GM23338 (cell line): ENCODE results near the gene COL5A2. TPM values are rescaled to one million over a fixed set of nuclear protein-coding genes. Genes with fewer than 3 reads are reported as not detected.
A peak's percentile ranks its signal among the peaks of the same experiment; 100 is the strongest.

Experiments used
- ATAC-seq: fragments of 200-7000 bp; cut with Tn5 transposase; 3 replicates; pipeline ENCODE4 v1.9.1; 2020
- DNase-seq: peaks from one replicate; pipeline ENCODE4 v3.0.0-alpha.2; 2015; ENCODE audit warnings: low spot score
- H2AFZ ChIP-seq: fragments of 200-600 bp; sonication (generic); 2 replicates; pipeline ENCODE4 v1.8.0; 2016; ENCODE audit warnings: antibody characterized with exemption, mild to moderate bottlenecking, moderate library complexity
- H3F3A ChIP-seq: fragments of 200-600 bp; sonication (generic); replicated peaks from 2 replicates; pipeline ENCODE4 v1.8.0; 2017; ENCODE audit warnings: antibody characterized with exemption, mixed run types, low read depth
- H3K27ac ChIP-seq: fragments of 200-600 bp; sonication (generic); 2 replicates; pipeline ENCODE4 v1.6.1; 2016; ENCODE audit warnings: low read depth
- H3K27me3 ChIP-seq: fragments of 200-600 bp; sonication (generic); 2 replicates; pipeline ENCODE4 v1.8.0; 2016; ENCODE audit warnings: mild to moderate bottlenecking, mixed run types, moderate library complexity; ENCODE audit not compliant: insufficient read depth
- H3K36me3 ChIP-seq: fragments of 200-600 bp; sonication (generic); 2 replicates; pipeline ENCODE4 v1.8.0; 2016; ENCODE audit warnings: mild to moderate bottlenecking; ENCODE audit not compliant: insufficient read depth
- H3K4me1 ChIP-seq: fragments of 200-600 bp; sonication (generic); 2 replicates; pipeline ENCODE4 v1.8.0; 2016; ENCODE audit warnings: mild to moderate bottlenecking, moderate library complexity; ENCODE audit not compliant: insufficient read depth
- H3K4me2 ChIP-seq: fragments of 200-600 bp; sonication (generic); 2 replicates; pipeline ENCODE4 v1.7.1; 2017; ENCODE audit warnings: mixed run types
- H3K4me3 ChIP-seq: fragments of 200-600 bp; sonication (generic); 2 replicates; pipeline ENCODE4 v1.6.1; 2016; ENCODE audit warnings: mixed run types
- H3K79me2 ChIP-seq: fragments of 200-600 bp; sonication (generic); replicated peaks from 2 replicates; pipeline ENCODE4 v1.8.0; 2017; ENCODE audit warnings: mild to moderate bottlenecking; ENCODE audit not compliant: insufficient read depth
- H3K9me2 ChIP-seq: fragments of 200-600 bp; sonication (generic); 2 replicates; pipeline ENCODE4 v1.8.0; 2017; ENCODE audit not compliant: insufficient read depth
- H4K20me1 ChIP-seq: fragments of 200-600 bp; sonication (generic); replicated peaks from 2 replicates; pipeline ENCODE4 v1.8.0; 2017; ENCODE audit warnings: mild to moderate bottlenecking; ENCODE audit not compliant: insufficient read depth
- H3K27ac Mint-ChIP-seq: 2 replicates; pipeline ENCODE4 v1.8.0; 2020; ENCODE audit warnings: inconsistent platforms, mild to moderate bottlenecking, moderate library complexity, mixed read lengths
- H3K27me3 Mint-ChIP-seq: 3 replicates; pipeline ENCODE4 v1.8.0; 2022; ENCODE audit warnings: low read depth, mild to moderate bottlenecking, moderate library complexity, mixed read lengths, inconsistent platforms; ENCODE audit not compliant: insufficient read depth, poor library complexity
- H3K36me3 Mint-ChIP-seq: 3 replicates; pipeline ENCODE4 v1.8.0; 2021; ENCODE audit warnings: low read depth, mild to moderate bottlenecking, inconsistent platforms, moderate library complexity, mixed read lengths
- H3K4me1 Mint-ChIP-seq: 3 replicates; pipeline ENCODE4 v1.8.0; 2020; ENCODE audit warnings: mild to moderate bottlenecking, inconsistent platforms, mixed read lengths
- H3K4me3 Mint-ChIP-seq: 3 replicates; pipeline ENCODE4 v1.8.0; 2021; ENCODE audit warnings: moderate library complexity, mild to moderate bottlenecking, inconsistent platforms, mixed read lengths
- H3K9me3 Mint-ChIP-seq: 3 replicates; pipeline ENCODE4 v1.8.0; 2020; ENCODE audit warnings: moderate library complexity, mild to moderate bottlenecking, inconsistent platforms, mixed read lengths
- CREB1 ChIP-seq: fragments of 250-450 bp; sonication (Bioruptor Pico); IDR thresholded peaks from 2 replicates; pipeline ENCODE4 v1.5.0; 2020; ENCODE audit warnings: low read depth, mild to moderate bottlenecking, moderate library complexity
- ETS1 ChIP-seq: IDR thresholded peaks from 2 replicates; pipeline ENCODE4 v1.6.1; 2016; ENCODE audit warnings: antibody characterized with exemption
- EZH2phosphoT487 ChIP-seq: fragments of 200-600 bp; sonication (generic); IDR thresholded peaks from one replicate; pipeline ENCODE4 v1.8.1; 2018; ENCODE audit warnings: antibody characterized with exemption; ENCODE audit not compliant: unreplicated experiment
- ZNF331 ChIP-seq: fragments of 250-450 bp; sonication (Bioruptor Pico); IDR thresholded peaks from 2 replicates; pipeline ENCODE4 v1.5.0; 2020; ENCODE audit warnings: low read depth, mild to moderate bottlenecking, moderate library complexity
- polyA plus RNA-seq: library from polyadenylated mRNA; unstranded; fragments of >200 nt; fragmentation: Nextera tagmentation; extraction: Ambion mirVana; gene quantifications from 2 replicates; pipeline ENCODE4 v1.2.1, GENCODE V29; 2016
- total RNA-seq: library from RNA; depleted of rRNA; stranded (reverse); fragments of >200 nt; shearing (Covaris generic); gene quantifications from 2 replicates; pipeline ENCODE4 v1.2.3, GENCODE V29; 2014
- TF ChIP-seq, protein P1 (sequence below): fragments of 250-450 bp; sonication (Bioruptor Pico); IDR thresholded peaks from 2 replicates; pipeline ENCODE4 v1.5.0; 2020; ENCODE audit warnings: mild to moderate bottlenecking, moderate library complexity

The COL5A2 gene
- total and polyA plus RNA-seq, 2 experiments from 2014 or later = 6.7 to 19.7 TPM

DNA sequence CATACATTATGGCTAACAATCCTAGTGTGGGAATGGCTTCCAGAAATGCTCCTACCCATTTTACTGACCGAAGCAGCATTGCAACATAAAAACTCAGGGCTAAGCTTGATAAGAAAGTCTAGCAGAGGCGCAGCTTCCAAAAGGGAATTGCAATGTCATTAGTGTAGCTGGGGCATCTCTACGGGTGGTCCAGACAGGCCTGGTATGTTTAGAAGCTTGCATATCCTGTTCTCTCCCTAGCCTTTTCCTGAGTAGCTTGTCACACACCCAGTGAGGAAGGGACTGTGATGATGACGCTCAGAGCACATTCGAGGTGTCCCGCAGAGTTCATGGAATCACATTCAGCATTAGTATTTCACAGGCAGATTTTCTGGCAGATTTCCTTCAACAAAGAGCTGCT lies 38.0 kb upstream of the COL5A2 start:
- peaks cover 49% of the 10 kb centered on the region for H3K4me1 Mint-ChIP-seq
- Histone ChIP-seq H3K36me3 (no peaks in the 10 kb centered on the region), H4K20me1 (no peaks in the 10 kb centered on the region), H3F3A (no peaks in the 10 kb centered on the region), H3K4me3 (no peak overlapping the region), H3K27ac (peak overlapping the region; percentile 78), H3K79me2 (no peaks in the 10 kb centered on the region), H3K9me2 (no peaks in the 10 kb centered on the region), H2AFZ (no peak overlapping the region), H3K4me2 (peak overlapping the region; percentile 16; the same call in 1 of the 2 replicates), H3K27me3 (no peaks in the 10 kb centered on the region), H3K4me1 (peaks cover 53% of the 10 kb centered on the region)
- peak overlapping the region; percentile 18; the same call in 2 of the 3 replicates for H3K4me3 Mint-ChIP-seq
- no peaks in the 10 kb centered on the region for H3K36me3 Mint-ChIP-seq
- peak; percentile 96 for ATAC-seq
- H3K9me3 Mint-ChIP-seq = no peaks in the 10 kb centered on the region
- DNase-seq = peak; percentile 97
- H3K27ac Mint-ChIP-seq = peak overlapping the region; percentile 94
- TF ChIP-seq ETS1 = peak; percentile 81
- TF ChIP-seq CREB1 = peak; percentile 67
- TF ChIP-seq ZNF331 (CRISPR knock-in tag) = no peak
- H3K27me3 Mint-ChIP-seq = peaks cover 3% of the 10 kb centered on the region

DNA sequence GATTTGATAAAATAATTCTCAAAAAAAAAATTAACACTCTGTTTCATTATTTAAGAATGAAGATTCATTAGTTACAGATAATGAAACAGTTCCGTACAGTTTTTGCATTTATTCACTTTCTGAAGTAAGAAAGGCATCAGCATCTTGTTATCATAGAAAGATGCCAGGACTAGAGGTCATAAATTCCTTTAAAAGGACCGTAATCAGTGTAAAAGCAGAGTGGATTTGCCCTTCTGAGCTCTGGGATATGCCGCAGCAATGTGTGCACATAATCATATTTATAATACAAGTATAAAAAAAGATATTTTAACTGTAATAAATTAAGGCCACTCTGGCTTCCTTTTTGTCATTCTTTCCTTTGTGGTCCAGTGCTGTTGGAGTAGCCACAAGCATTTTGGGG lies 37.5 kb upstream of the COL5A2 start:
- H3K4me2 ChIP-seq = peak overlapping the region; percentile 33; the same call in 1 of the 2 replicates
- TF ChIP-seq EZH2phosphoT487 = no peak
- TF ChIP-seq, protein P1, sequence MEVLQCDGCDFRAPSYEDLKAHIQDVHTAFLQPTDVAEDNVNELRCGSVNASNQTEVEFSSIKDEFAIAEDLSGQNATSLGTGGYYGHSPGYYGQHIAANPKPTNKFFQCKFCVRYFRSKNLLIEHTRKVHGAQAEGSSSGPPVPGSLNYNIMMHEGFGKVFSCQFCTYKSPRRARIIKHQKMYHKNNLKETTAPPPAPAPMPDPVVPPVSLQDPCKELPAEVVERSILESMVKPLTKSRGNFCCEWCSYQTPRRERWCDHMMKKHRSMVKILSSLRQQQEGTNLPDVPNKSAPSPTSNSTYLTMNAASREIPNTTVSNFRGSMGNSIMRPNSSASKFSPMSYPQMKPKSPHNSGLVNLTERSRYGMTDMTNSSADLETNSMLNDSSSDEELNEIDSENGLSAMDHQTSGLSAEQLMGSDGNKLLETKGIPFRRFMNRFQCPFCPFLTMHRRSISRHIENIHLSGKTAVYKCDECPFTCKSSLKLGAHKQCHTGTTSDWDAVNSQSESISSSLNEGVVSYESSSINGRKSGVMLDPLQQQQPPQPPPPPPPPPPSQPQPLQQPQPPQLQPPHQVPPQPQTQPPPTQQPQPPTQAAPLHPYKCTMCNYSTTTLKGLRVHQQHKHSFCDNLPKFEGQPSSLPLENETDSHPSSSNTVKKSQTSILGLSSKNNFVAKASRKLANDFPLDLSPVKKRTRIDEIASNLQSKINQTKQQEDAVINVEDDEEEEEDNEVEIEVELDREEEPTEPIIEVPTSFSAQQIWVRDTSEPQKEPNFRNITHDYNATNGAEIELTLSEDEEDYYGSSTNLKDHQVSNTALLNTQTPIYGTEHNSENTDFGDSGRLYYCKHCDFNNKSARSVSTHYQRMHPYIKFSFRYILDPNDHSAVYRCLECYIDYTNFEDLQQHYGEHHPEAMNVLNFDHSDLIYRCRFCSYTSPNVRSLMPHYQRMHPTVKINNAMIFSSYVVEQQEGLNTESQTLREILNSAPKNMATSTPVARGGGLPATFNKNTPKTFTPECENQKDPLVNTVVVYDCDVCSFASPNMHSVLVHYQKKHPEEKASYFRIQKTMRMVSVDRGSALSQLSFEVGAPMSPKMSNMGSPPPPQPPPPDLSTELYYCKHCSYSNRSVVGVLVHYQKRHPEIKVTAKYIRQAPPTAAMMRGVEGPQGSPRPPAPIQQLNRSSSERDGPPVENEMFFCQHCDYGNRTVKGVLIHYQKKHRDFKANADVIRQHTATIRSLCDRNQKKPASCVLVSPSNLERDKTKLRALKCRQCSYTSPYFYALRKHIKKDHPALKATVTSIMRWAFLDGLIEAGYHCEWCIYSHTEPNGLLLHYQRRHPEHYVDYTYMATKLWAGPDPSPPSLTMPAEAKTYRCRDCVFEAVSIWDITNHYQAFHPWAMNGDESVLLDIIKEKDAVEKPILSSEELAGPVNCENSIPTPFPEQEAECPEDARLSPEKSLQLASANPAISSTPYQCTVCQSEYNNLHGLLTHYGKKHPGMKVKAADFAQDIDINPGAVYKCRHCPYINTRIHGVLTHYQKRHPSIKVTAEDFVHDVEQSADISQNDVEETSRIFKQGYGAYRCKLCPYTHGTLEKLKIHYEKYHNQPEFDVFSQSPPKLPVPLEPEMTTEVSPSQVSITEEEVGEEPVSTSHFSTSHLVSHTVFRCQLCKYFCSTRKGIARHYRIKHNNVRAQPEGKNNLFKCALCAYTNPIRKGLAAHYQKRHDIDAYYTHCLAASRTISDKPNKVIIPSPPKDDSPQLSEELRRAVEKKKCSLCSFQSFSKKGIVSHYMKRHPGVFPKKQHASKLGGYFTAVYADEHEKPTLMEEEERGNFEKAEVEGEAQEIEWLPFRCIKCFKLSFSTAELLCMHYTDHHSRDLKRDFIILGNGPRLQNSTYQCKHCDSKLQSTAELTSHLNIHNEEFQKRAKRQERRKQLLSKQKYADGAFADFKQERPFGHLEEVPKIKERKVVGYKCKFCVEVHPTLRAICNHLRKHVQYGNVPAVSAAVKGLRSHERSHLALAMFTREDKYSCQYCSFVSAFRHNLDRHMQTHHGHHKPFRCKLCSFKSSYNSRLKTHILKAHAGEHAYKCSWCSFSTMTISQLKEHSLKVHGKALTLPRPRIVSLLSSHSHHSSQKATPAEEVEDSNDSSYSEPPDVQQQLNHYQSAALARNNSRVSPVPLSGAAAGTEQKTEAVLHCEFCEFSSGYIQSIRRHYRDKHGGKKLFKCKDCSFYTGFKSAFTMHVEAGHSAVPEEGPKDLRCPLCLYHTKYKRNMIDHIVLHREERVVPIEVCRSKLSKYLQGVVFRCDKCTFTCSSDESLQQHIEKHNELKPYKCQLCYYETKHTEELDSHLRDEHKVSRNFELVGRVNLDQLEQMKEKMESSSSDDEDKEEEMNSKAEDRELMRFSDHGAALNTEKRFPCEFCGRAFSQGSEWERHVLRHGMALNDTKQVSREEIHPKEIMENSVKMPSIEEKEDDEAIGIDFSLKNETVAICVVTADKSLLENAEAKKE (CRISPR knock-in tag) = no peak
- H4K20me1 ChIP-seq = no peaks in the 10 kb centered on the region
- ATAC-seq (no peak), DNase-seq (no peak)
- H3K27ac Mint-ChIP-seq = peak overlapping the region; percentile 94
- H3K36me3 ChIP-seq = no peaks in the 10 kb centered on the region
- H3K79me2 ChIP-seq = no peaks in the 10 kb centered on the region
- H3K4me3 ChIP-seq = no peak overlapping the region
- H3K4me1 ChIP-seq = peaks cover 53% of the 10 kb centered on the region
- H3K36me3 Mint-ChIP-seq = no peaks in the 10 kb centered on the region
- H3K27me3 ChIP-seq = no peaks in the 10 kb centered on the region
- H3F3A ChIP-seq = no peaks in the 10 kb centered on the region
- H3K27ac ChIP-seq = peak overlapping the region; percentile 78
- no peak overlapping the region for H2AFZ ChIP-seq
- peaks cover 3% of the 10 kb centered on the region for H3K27me3 Mint-ChIP-seq
- peaks cover 47% of the 10 kb centered on the region for H3K4me1 Mint-ChIP-seq
- no peaks in the 10 kb centered on the region for H3K9me3 Mint-ChIP-seq
- no peak overlapping the region; the same call in 2 of the 3 replicates for H3K4me3 Mint-ChIP-seq
- H3K9me2 ChIP-seq = no peaks in the 10 kb centered on the region
